B cell (primary cell): ENCODE results near the gene RPS19.

Experiments used
- EZH2 ChIP-seq: IDR thresholded peaks from 2 replicates; pipeline ENCODE4 v1.6.1; 2012; ENCODE audit warnings: borderline replicate concordance, low read depth, mild to moderate bottlenecking, moderate library complexity, low read length; ENCODE audit not compliant: insufficient read depth, poor library complexity, severe bottlenecking
- TF ChIP-seq, protein P1 (sequence below): fragments of 200-600 bp; IDR thresholded peaks from one replicate; pipeline ENCODE4 v1.8.0; 2022; ENCODE audit warnings: antibody characterized with exemption, mild to moderate bottlenecking

DNA sequence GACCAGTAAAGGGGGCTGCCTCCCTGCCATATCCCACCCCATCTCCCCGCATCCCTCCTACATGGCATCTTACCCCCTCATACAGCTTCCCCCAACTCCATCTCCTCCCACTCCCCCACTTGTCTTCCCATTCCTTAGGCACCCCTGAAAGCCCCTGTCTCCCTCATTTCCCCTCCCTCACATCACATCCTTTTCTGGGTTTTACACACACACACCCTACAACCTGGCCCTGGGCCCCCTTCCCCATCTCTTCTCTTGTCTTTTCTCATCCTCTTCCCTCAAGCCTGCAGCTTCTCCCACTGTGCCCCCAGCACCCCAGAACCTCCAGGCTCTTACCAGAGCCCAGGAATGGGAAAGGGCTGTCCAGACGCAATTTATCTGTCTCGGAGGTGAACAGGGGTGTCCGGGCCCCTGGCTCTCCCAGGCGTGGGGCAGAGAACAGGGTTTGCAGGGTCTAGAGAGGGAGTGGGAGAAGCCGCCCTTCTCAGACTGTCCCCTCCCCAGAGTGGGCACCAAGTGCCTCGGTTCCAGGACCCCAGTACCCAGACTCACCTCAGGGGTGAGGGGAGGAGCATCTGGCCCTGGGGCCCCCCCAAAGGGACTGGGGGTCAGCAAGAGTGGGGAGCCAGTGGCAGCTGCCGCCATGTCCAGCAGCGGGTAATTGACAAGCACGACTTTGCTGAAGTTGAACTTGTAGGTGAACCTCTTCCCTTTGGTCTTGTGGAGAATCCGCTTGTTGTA, 48.8 kb downstream of the RPS19 start:
- TF ChIP-seq, protein P1, sequence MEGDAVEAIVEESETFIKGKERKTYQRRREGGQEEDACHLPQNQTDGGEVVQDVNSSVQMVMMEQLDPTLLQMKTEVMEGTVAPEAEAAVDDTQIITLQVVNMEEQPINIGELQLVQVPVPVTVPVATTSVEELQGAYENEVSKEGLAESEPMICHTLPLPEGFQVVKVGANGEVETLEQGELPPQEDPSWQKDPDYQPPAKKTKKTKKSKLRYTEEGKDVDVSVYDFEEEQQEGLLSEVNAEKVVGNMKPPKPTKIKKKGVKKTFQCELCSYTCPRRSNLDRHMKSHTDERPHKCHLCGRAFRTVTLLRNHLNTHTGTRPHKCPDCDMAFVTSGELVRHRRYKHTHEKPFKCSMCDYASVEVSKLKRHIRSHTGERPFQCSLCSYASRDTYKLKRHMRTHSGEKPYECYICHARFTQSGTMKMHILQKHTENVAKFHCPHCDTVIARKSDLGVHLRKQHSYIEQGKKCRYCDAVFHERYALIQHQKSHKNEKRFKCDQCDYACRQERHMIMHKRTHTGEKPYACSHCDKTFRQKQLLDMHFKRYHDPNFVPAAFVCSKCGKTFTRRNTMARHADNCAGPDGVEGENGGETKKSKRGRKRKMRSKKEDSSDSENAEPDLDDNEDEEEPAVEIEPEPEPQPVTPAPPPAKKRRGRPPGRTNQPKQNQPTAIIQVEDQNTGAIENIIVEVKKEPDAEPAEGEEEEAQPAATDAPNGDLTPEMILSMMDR: no peak
- no peak for TF ChIP-seq EZH2
